GM12892 (cell line): ENCODE measurements around the gene TLX3.

Experiments used
- POLR2A ChIP-seq: IDR thresholded peaks from 2 replicates; pipeline ENCODE4 v1.6.1; 2011; ENCODE audit warnings: low read depth, low read length, control low read depth
- POLR2AphosphoS5 ChIP-seq: IDR thresholded peaks from 2 replicates; pipeline ENCODE4 v1.6.1; 2011; ENCODE audit warnings: low read depth, low read length, control low read depth
- TAF1 ChIP-seq: IDR thresholded peaks from 2 replicates; pipeline ENCODE4 v1.6.1; 2011; ENCODE audit warnings: low read depth, mild to moderate bottlenecking, control low read depth, low read length, borderline replicate concordance

DNA sequence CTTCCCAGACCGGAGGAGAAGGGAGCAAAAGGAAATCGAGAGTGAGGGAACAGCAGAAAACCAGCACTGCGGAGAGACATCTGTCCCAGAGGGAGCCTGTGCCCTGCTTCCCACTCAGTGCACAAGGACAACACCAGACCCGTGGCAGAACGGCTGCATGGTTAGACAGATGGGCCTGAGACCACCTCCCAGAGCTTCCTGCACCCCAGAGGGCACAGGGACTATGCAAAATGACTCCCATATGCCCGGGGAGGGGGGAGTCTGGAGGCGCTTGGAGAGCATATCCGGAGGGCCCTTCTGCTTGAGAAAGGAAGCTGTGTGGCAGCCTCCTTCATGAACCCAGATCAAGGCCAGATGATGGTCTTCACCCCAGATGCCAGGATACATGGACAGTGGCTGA lies 26.6 kb downstream of the TLX3 start:
- TF ChIP-seq TAF1 (no peak), POLR2AphosphoS5 (no peak), POLR2A (no peak)
